HG02852 (cell line): Measurements from ENCODE around the gene TAS2R41.
"Not testable (repeated sequence)": the region's sequence is repeated elsewhere in the genome, so short reads cannot be mapped to it uniquely, and the experiment has no call there.

ENCODE experiments used
- ATAC-seq: cut with Tn5 transposase; IDR thresholded peaks from one replicate; pipeline ENCODE4 v1.9.1; 2021; ENCODE audit warnings: mild to moderate bottlenecking, moderate library complexity; ENCODE audit not compliant: unreplicated experiment

The TAS2R41 gene

DNA sequence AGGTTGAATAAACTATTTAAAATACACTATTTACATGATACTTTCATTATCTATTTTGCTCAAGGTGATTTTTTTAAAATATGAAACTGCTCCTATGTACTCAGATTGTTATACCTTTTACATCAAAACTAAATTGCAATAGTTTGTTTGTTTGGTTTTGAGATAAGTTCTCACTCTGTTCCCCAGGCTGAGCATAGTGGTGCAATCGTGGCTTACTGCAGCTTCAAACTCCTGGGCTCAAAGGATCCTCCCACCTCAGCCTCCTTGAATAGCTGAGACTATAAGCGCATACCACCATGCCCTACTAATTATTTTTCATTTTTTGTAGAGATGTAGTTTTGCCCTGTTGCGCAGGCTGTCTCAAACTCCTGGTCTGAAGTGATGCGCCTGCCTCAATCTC, 21.7 kb upstream of the TAS2R41 start:
- no peak for ATAC-seq

GRCh38 chr7:143456992-143457793, 20.5 kb upstream of the TAS2R41 start:
- no peak for ATAC-seq

DNA sequence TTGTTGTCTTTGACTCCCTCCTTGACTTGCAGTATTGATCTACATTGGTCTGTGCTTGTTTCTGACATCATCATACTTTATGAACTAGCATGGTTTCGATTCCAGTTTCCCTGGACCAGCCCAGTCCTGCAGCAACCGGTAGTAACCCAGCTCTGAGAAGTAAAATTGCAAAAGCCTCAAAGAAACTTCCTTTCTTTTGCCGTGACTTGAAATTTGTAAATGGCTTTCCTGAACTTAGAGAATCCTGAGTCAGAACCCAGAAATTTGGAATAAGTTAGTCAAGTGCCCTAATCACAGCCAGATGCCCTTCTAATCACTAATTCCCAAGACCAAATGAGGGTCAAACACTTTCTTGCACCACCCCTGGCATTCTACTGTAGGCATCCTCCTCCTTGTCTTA, 19.4 kb upstream of the TAS2R41 start:
- ATAC-seq, result no peak

DNA sequence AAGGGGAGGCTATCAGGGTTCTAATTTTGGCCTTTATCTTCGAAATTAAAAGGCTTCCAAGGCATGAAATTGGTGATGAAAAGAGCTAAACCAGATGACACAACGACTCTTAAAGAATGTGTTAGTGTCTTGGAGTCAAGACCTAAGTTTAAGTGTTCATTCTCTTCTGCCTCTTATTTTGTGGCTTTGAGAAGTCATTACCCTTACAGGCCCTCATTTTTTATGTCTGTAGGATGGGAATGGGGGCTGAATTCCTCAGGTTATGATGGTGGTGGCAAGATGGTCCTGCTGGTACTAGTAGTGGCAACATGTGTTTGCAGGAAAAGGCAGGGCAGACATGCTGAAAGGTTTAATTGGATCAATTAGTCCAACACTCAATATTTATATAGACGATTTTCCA, 19.0 kb upstream of the TAS2R41 start:
- ATAC-seq, result no peak

- ATAC-seq, result no peak
Measured at GRCh38 chr7:143459359-143459758, 18.3 kb upstream of the TAS2R41 start.

DNA sequence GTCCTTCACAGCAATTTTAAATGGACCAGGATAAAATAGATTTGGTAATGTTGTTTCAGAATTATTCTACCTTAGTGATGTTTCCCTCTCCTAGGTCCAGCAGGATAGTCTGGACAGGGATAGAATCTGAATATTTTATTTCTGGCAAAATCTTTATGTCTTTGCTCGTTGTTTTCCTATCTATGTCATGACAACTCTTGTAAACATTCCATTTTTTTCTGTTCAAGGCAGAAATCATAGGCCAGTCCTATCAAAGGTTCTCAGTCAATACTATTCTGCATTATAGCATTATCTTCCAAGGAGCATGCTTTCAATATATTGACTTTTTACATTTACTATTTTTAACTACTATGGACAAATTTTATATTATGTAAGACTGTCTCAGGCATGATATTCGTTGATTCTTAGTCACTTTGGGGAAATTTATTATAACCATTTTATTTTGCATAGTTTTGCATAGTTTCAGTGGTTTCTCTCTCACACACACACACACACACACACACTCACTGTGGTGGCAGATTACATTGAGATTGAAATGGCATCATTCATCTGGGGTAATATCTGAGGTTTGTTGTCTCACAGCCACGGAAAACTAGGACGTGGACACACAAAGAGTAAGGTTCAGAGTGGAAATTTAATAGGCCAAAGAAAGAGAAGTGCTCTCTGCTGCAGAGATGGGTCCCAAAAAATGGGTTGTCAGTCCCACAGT, 17.2 kb upstream of the TAS2R41 start:
- no peak for ATAC-seq

- ATAC-seq, result no peak
Measured at GRCh38 chr7:143462045-143462444, 15.6 kb upstream of the TAS2R41 start.

- ATAC-seq, result no peak
Measured at GRCh38 chr7:143463556-143463955, 14.1 kb upstream of the TAS2R41 start.

- ATAC-seq, result no peak
Measured at GRCh38 chr7:143463957-143464356, 13.7 kb upstream of the TAS2R41 start.

DNA sequence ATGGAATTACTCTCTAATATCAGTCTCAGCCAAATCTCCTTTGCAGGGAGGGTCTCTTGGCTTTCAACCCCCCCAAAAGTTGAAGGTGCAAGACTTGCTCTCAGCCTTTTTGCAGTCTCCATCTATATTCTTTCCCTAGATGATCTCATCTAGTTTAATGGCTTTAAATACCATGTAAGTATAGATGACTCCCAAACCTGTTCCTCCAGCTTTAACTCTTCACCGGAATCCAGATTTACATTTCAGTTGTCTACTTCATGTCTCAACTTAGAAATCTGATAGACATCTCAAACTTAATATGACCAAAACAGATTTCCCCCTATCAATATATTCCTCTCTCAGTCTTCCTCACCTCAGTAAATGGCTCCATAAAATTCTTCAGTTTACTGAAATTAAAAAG, 9.9 kb upstream of the TAS2R41 start:
- ATAC-seq, result no peak

GRCh38 chr7:143472071-143472689, 5.5 kb upstream of the TAS2R41 start:
- ATAC-seq, result not testable (repeated sequence)

DNA sequence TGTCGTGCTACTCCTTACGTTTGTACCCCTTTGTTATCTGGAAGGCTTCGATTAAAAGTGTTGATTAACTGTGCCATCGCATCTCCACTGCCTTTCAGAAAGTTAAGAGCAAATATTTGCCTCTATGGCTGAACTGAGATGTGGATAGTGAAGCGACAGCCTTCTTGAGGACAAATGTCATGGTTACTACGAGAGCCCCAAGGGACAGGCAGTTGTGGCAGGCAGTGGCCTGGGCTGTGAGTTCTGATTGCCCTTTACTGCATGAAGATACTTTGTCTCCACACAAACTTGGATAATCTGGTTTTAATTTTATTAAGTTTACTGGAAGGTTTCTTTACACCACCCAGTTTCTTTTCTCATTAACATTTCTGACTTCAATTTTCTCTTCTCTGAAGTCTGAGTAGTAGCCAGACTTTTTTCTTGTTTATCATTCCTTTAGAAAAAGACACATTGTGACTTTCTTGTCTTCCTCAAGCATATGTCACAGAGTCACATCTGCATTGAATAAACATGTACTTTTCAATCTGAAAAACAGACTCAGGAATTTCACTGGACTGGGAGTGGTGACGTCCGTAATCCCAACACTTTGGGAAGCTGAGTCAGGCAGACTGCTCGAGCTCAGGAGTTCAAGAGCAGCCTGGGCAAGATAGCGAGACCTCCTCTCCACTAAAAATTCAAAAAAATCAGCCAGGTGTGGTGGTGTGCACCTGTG, 1.5 kb downstream of the TAS2R41 start:
- no peak for ATAC-seq

- ATAC-seq, result no peak
Measured at GRCh38 chr7:143480501-143480900, 2.8 kb downstream of the TAS2R41 start.

- ATAC-seq, result no peak
Measured at GRCh38 chr7:143484119-143484518, 6.4 kb downstream of the TAS2R41 start.

DNA sequence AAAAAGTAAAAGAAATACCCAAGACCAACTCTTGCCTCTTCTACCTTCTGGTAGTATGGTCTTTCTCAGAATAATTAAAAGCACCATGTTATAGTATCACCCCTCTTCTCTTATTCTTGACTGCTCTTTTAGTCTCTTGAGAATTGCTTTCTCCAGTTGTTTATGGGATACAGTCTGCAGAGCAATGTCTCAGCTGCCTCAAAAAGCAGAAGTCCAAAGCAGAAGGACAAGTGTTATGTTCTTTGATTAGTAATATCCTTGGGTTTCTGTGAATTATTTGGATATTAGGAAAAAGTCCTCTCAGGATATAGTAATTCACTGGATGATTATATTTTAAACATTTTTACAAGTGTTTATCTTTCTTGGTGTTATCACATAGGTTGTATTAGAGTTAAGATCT, 7.4 kb downstream of the TAS2R41 start:
- no peak for ATAC-seq

DNA sequence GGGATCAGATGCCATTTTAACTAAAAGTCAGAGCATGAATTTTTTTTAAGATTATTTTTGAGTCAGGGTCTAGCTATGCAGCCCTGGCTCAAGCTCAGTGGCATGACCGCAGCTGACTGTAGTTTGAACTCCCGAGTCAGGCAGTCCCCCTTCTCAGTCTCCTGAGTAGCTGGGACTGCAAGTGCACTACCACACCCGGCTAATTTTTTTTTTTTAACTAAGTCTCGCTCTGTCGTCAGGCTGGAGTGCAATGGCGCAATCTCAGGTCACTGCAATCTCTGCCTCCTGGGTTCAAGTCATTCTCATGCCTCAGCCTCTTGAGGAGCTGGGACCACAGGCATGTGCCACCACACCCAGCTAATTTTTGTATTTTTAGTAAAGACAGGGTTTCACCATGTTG, 7.8 kb downstream of the TAS2R41 start:
- no peak for ATAC-seq

DNA sequence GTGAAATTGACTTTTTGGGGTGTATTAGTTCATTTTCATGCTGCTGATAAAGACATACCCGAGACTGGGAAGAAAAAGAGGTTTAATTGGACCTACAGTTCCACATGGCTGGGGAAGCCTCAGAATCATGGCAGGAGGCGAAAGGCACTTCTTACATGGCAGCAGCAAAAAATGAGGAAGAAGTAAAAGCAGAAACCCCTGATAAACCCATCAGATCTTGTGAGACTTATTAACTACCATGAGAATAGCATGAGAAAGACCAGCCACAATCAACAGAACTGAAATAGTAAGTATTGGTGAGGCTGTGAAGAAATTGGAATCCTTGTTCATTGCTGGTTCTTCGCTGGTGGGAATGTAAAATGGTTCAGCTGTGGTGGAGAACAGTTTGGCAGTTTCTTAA, 8.6 kb downstream of the TAS2R41 start:
- ATAC-seq, result not testable (repeated sequence)

- no peak for ATAC-seq
Measured at GRCh38 chr7:143487061-143487460, 9.4 kb downstream of the TAS2R41 start.

- ATAC-seq, result no peak
Measured at GRCh38 chr7:143487566-143487965, 9.9 kb downstream of the TAS2R41 start.

- no peak for ATAC-seq
Measured at GRCh38 chr7:143490717-143491306, 13.1 kb downstream of the TAS2R41 start.

GRCh38 chr7:143492043-143492471, 14.4 kb downstream of the TAS2R41 start:
- ATAC-seq, result no peak
